Muscle layer of colon (tissue), 2 donors: ENCODE data around the gene RASSF7.

ENCODE experiments used
- H3K27ac ChIP-seq: one replicate; pipeline ENCODE4 v1.7.0; 2013; ENCODE audit warnings: low read depth, mild to moderate bottlenecking, low read length, moderate library complexity
- H3K27me3 ChIP-seq, 2 donors: one replicate each; pipeline ENCODE4 v1.7.0; 2013; ENCODE audit warnings: low read length in 2 of 2, mild to moderate bottlenecking in 2 of 2; ENCODE audit not compliant: insufficient read depth in 2 of 2, control insufficient read depth in 1 of 2
- H3K36me3 ChIP-seq: one replicate; pipeline ENCODE4 v1.7.0; 2013; ENCODE audit warnings: mild to moderate bottlenecking, low read length; ENCODE audit not compliant: insufficient read depth
- H3K4me1 ChIP-seq: one replicate; pipeline ENCODE4 v1.7.0; 2013; ENCODE audit warnings: mild to moderate bottlenecking, low read length; ENCODE audit not compliant: insufficient read depth
- H3K4me3 ChIP-seq, 2 donors: one replicate each; pipeline ENCODE4 v1.7.0; 2013; ENCODE audit warnings: low read length in 2 of 2, low read depth in 1 of 2, mild to moderate bottlenecking in 1 of 2, moderate library complexity in 1 of 2
- H3K9ac ChIP-seq: one replicate; pipeline ENCODE4 v1.7.0; 2013; ENCODE audit warnings: low read length
- H3K9me3 ChIP-seq: one replicate; pipeline ENCODE4 v1.7.0; 2013; ENCODE audit warnings: mild to moderate bottlenecking, low read length
- donor health status: abdominal sarcoma.
- donor health status: Adenocarcinoma of cecum.

RASSF7 gene

DNA sequence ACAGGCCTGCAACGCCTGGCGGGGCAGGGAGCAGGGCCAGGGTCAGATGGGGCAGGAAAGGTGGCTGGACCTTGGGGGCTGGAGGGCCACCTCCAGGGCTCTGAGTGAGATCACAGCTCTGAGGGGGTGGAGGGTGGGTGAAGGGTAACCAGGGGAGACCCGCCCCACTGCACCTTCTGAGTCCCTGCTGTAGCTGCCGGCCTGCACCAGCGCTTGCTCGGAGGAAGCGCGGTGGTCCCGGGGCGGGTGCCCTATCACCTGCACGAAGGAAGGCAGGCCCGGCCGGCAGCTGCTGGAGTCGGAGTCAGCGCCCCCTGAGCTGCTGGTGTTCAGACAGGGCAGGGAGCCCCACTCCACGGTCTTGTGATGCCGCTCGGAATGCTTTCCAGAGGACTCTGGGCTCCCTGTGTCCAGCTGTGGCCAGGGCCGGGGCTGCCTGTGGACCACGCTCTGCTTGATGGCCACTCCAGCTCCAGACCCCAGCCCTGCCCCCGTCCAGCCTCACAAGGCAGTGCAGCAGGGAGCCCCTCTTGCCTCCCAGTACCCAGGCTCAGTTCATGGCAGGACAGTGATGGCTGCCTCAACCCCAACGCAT lies 4.0 kb upstream of the RASSF7 start:
- Histone ChIP-seq H3K9ac (no peak overlapping the region), H3K36me3 (no peaks in the 10 kb centered on the region), H3K9me3 (no peaks in the 10 kb centered on the region), H3K27me3 (peaks cover 27 to 73% of the 10 kb centered on the region in 2 donors), H3K4me3 (no peak overlapping the region), H3K4me1 (peaks cover 4% of the 10 kb centered on the region), H3K27ac (no peak overlapping the region)

DNA sequence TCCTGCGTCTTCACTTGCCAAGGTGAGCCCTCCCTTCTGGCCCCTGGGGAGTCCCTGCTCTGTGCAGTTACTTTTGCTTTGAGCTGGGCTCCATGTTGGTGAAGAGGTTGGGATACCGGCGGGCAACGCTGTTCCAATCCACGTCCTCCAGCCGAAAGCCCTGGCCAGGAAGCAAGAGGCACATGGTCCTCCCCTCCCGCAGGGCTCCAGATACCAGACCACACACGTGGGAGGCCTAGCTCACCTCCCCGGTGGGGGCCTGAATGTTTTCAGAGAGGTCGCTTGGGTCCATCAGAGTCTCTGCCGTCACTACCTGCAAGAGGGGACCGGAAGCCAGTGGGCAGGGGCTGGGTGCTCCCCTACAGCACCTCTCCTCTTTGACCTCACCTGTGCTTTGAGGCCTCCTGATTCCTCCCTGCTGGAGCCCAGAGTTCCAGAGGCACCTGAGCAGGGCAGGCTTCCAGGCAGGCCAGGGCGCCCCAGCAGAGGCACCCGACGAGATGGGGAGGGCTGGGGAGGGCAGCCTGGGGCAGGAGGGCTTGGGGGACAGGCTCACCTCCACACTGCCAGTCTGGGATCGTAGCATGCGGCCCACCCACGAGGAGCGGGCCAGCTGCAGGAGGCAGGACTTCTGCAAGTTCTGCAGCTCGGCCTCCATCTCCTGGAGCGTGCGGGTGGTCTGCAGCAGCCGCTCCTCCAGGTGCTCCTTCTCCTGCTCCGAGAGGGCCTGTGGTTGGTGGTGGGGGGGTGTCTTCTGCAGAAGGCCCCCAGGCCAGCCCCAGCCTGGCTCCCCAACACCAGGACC lies 3.2 kb upstream of the RASSF7 start:
- H3K4me3 ChIP-seq = no peak overlapping the region
- peaks cover 23 to 65% of the 10 kb centered on the region in 2 donors for H3K27me3 ChIP-seq
- H3K9ac ChIP-seq = no peak overlapping the region
- peaks cover 4% of the 10 kb centered on the region for H3K4me1 ChIP-seq
- H3K36me3 ChIP-seq = no peaks in the 10 kb centered on the region
- no peak overlapping the region for H3K27ac ChIP-seq
- no peaks in the 10 kb centered on the region for H3K9me3 ChIP-seq

DNA sequence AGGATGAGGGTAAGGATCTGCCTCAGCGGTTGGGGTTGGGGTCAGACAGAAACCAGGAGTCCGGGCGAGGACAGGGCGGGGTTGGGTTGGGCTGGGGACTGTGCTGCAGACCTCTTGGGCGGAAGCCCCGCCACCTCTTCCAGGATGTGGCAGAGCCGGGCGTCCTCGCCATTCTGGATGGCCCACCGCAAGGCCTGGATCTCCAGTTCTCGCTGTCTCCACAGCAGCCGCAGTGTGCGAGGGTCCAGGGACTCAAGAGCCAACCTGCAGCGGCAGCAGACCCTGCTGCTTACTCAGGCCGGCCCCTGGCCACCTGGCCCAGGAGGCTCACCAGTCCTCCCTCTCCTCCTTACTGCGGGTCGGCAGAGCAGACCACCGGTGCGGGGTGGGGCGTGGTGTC lies 2.3 kb upstream of the RASSF7 start:
- H3K27ac ChIP-seq = no peak overlapping the region
- peaks cover 13 to 56% of the 10 kb centered on the region in 2 donors for H3K27me3 ChIP-seq
- H3K4me3 ChIP-seq = no peak overlapping the region
- no peaks in the 10 kb centered on the region for H3K9me3 ChIP-seq
- H3K4me1 ChIP-seq = peaks cover 4% of the 10 kb centered on the region
- H3K36me3 ChIP-seq = no peaks in the 10 kb centered on the region
- H3K9ac ChIP-seq = no peak overlapping the region

DNA sequence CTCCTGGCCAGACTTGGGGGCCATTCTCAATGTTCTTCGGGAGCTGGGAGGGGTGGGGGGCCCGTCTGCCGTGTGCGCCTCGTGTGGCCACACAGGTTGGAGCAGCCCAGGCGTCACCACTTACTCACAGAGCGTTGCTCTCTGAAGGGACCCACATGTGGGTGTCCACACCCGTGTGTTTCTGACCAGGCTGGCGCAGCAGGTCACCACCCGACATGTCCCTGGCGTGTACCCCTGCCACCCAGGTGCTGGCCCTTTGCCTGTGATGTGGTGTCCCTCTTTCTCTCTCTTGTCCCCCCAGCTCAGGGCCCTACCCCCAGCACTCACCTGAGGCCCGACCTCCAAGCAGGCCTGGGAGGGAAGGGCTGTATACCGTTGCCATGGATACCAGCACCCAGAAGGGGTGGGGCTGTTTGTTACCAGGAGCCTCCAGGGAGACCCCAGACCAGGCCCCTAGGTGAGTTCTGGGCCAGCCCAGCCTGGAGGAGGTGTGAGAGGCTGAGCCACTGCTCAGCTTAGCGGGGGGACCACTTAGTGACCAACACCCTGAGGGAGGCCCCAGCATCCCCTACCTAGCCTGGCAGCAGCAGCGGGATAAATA lies 1.6 kb upstream of the RASSF7 start:
- H3K9ac ChIP-seq = no peak overlapping the region
- H3K9me3 ChIP-seq = no peaks in the 10 kb centered on the region
- H3K36me3 ChIP-seq = no peaks in the 10 kb centered on the region
- no peak overlapping the region for H3K4me3 ChIP-seq
- H3K27ac ChIP-seq = no peak overlapping the region
- peaks cover 10 to 49% of the 10 kb centered on the region in 2 donors for H3K27me3 ChIP-seq
- H3K4me1 ChIP-seq = peaks cover 4% of the 10 kb centered on the region

DNA sequence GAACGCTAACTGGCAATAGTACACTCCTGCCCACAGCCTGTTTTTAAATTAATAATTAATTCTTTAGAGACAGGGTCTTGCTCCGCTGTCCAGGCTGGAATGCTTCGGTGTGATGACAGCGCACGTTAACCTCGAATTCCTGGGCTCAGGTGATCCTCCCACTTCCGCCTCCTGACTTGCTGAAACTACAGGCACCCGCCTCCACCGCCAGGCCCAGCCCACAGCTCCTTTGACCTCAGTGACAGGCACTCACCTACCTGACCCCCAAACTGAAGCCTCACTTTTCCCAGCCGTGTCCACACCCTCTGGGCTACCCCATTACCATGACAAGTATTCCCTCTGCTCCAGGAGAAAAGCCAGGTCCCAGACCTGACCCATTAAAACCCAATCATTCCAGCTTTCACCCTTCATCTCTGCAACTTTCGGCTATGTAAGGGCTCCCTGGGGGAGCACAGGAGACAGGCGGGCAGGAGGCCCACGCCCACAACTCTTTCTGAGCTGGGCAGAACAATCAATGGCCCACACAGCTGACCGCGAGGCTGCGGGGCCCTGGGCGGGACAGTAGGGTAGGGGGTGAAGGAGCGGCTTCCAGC lies 962 bp upstream of the RASSF7 start:
- Histone ChIP-seq H3K4me1 (peaks cover 4% of the 10 kb centered on the region), H3K27ac (no peak overlapping the region), H3K27me3 (peaks cover 6 to 42% of the 10 kb centered on the region in 2 donors), H3K4me3 (peak overlapping the region; percentile 49 to 61), H3K9ac (no peak overlapping the region), H3K36me3 (no peaks in the 10 kb centered on the region), H3K9me3 (no peaks in the 10 kb centered on the region)

DNA sequence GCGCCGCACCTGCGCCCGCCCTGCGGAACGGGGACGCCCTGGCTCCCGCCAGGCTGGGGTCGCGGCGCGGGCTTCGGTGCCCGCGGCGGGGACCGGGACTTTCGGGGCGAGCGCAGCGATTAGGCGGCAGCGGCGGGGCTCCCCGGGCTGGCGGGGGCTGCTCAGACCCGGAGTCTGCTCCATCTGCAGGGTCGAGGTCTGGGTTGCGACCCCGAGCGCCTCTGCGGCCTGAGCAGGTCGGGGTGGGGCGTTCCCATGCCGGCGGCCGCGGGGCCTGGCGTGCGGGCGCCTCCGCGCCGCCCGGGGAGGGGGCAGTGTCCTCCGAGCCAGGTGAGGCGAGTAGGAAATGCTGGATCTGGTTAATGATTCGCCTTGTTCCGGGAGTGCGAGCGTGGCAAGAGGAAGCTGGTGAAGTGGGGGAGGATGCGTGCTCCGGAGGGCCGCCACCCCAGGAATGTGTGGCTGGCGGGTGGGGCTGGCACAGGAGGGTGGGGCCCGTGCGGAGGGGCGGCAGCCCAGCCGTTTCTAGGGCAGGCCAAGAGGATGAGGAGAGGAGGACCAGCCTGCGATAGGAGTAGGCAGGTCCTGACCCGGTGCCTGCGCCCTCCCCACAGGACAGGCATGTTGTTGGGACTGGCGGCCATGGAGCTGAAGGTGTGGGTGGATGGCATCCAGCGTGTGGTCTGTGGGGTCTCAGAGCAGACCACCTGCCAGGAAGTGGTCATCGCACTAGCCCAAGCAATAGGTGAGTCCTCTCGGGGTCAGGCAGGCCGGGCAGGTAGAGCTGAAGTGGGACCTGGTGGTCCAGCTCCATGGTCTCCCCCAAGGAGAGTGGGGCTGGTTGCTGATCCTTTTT lies 606 bp downstream of the RASSF7 start:
- Histone ChIP-seq H3K9ac (no peak overlapping the region), H3K27ac (no peak overlapping the region), H3K36me3 (no peaks in the 10 kb centered on the region)

DNA sequence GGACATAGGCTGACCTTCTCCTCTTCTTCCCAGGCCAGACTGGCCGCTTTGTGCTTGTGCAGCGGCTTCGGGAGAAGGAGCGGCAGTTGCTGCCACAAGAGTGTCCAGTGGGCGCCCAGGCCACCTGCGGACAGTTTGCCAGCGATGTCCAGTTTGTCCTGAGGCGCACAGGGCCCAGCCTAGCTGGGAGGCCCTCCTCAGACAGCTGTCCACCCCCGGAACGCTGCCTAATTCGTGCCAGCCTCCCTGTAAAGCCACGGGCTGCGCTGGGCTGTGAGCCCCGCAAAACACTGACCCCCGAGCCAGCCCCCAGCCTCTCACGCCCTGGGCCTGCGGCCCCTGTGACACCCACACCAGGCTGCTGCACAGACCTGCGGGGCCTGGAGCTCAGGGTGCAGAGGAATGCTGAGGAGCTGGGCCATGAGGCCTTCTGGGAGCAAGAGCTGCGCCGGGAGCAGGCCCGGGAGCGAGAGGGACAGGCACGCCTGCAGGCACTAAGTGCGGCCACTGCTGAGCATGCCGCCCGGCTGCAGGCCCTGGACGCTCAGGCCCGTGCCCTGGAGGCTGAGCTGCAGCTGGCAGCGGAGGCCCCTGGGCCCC lies 1.4 kb downstream of the RASSF7 start:
- peaks cover 3 to 24% of the 10 kb centered on the region in 2 donors for H3K27me3 ChIP-seq
- no peak overlapping the region for H3K4me3 ChIP-seq
- no peak overlapping the region for H3K27ac ChIP-seq
- no peaks in the 10 kb centered on the region for H3K9me3 ChIP-seq
- no peak overlapping the region for H3K9ac ChIP-seq
- peaks cover 4% of the 10 kb centered on the region for H3K4me1 ChIP-seq
- no peaks in the 10 kb centered on the region for H3K36me3 ChIP-seq

More for the DNA sequence above, 606 bp downstream of the RASSF7 start:
- Histone ChIP-seq H3K27me3 (peaks cover 6 to 31% of the 10 kb centered on the region in 2 donors), H3K9me3 (no peaks in the 10 kb centered on the region), H3K4me1 (peaks cover 4% of the 10 kb centered on the region), H3K4me3 (peak overlapping the region; percentile 21 to 56)

DNA sequence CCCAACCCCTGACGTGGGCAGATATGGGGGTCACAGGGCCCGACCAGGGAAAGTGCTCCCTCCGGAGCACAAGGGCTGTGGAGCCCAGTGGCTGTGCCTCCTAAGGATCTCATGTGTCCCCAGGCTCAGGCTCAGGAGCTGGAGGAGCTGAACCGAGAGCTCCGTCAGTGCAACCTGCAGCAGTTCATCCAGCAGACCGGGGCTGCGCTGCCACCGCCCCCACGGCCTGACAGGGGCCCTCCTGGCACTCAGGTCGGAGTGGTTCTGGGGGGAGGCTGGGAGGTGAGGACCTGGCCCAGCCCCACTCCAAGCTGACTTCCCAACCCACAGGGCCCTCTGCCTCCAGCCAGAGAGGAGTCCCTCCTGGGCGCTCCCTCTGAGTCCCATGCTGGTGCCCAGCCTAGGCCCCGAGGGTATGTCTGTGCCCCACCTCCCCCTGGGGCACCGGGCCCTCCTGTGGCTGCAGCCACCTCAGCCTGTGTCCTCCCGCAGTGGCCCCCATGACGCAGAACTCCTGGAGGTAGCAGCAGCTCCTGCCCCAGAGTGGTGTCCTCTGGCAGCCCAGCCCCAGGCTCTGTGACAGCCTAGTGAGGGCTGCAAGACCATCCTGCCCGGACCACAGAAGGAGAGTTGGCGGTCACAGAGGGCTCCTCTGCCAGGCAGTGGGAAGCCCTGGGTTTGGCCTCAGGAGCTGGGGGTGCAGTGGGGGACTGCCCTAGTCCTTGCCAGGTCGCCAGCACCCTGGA lies 2.5 kb downstream of the RASSF7 start:
- peaks cover 0 to 13% of the 10 kb centered on the region in 2 donors for H3K27me3 ChIP-seq
- H3K4me1 ChIP-seq = peaks cover 4% of the 10 kb centered on the region
- no peaks in the 10 kb centered on the region for H3K36me3 ChIP-seq
- no peak overlapping the region for H3K4me3 ChIP-seq
- H3K9me3 ChIP-seq = no peaks in the 10 kb centered on the region
- no peak overlapping the region for H3K9ac ChIP-seq
- no peak overlapping the region for H3K27ac ChIP-seq

DNA sequence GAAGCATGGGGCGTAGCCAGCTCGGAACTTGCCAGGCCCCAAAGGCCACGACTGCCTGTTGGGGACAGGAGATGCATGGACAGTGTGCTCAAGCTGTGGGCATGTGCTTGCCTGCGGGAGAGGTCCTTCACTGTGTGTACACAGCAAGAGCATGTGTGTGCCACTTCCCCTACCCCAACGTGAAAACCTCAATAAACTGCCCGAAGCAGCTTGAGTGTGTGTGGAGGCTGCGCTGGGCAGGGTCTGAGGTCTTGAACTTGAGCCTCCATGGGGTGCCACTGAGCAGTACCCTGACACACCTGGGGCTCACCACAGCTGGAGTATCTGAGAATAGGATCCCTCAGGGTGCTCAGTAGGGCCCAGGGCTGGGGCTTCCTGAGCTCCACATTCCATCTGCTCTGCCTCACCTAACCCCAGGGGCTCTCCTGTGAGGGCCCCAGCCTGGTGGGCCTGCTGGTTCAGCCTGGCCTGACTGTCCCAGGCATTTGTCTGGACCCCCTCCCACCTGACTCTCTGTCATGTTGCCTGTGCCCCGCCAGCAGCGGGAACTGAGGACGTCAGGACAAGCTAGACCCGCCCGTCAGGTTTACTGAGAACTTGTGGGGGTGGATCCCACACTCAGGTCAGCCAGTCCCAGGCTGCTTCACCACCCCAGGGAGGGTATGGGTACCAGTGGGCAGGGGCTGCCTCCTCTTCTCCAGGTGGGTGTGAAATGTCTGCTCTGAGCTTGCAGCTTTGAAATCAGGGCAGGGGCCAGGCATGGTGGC lies 3.2 kb downstream of the RASSF7 start:
- H3K36me3 ChIP-seq = no peaks in the 10 kb centered on the region
- H3K4me3 ChIP-seq = no peak overlapping the region
- peaks cover 0 to 11% of the 10 kb centered on the region in 2 donors for H3K27me3 ChIP-seq
- H3K4me1 ChIP-seq = peaks cover 6% of the 10 kb centered on the region
- no peak overlapping the region for H3K27ac ChIP-seq
- no peak overlapping the region for H3K9ac ChIP-seq
- no peaks in the 10 kb centered on the region for H3K9me3 ChIP-seq
